LNCAP (cell line): ENCODE results near the gene DNMT3A.

Source experiments
- CTCF ChIP-seq: fragments of 450-650 bp; IDR thresholded peaks from 2 replicates; pipeline ENCODE4 v1.5.1; 2017; ENCODE audit warnings: mild to moderate bottlenecking

Gene DNMT3A

GRCh38 chr2:25371253-25372241 is 29.8 kb upstream of the DNMT3A start:
- TF ChIP-seq CTCF = no peak

- TF ChIP-seq CTCF = no peak
Measured at GRCh38 chr2:25369876-25370275, 28.2 kb upstream of the DNMT3A start.

- TF ChIP-seq CTCF = no peak
Measured at GRCh38 chr2:25369439-25369838, 27.7 kb upstream of the DNMT3A start.

- no peak for TF ChIP-seq CTCF
Measured at GRCh38 chr2:25368660-25369059, 26.9 kb upstream of the DNMT3A start.

GRCh38 chr2:25367296-25367695 is 25.6 kb upstream of the DNMT3A start:
- no peak for TF ChIP-seq CTCF

- no peak for TF ChIP-seq CTCF
Measured at GRCh38 chr2:25366629-25367028, 24.9 kb upstream of the DNMT3A start.

- no peak for TF ChIP-seq CTCF
Measured at GRCh38 chr2:25365241-25365640, 23.5 kb upstream of the DNMT3A start.
